Measurements from ENCODE around the gene EDN2.

Gene EDN2

GRCh38 chr1:41442697-41443251 is 41.7 kb downstream of the EDN2 start:
- H3K4me3 ChIP-seq (replicated peaks in 1 of 2; ENCODE audit: low read depth in 2 of 2, low read length in 2 of 2), result no peak overlapping the region
- no peak for TF ChIP-seq CTCF (IDR thresholded peaks at IDR 0.05; ENCODE audit: low read depth, low read length)
- DNase-seq (ENCODE audit: low read depth in 2 of 2), result peak in 1 of 2 donors; percentile 43

GRCh38 chr1:41440321-41441085 is 44.0 kb downstream of the EDN2 start:
- no peak for DNase-seq (ENCODE audit: low read depth in 2 of 2)
- no peak for TF ChIP-seq CTCF (IDR thresholded peaks at IDR 0.05; ENCODE audit: low read depth, low read length)
- no peak overlapping the region for H3K4me3 ChIP-seq (replicated peaks in 1 of 2; ENCODE audit: low read depth in 2 of 2, low read length in 2 of 2)

GRCh38 chr1:41439234-41439633 is 45.2 kb downstream of the EDN2 start:
- DNase-seq (ENCODE audit: low read depth in 2 of 2), result no peak
- no peak overlapping the region for H3K4me3 ChIP-seq (replicated peaks in 1 of 2; ENCODE audit: low read depth in 2 of 2, low read length in 2 of 2)
- TF ChIP-seq CTCF (IDR thresholded peaks at IDR 0.05; ENCODE audit: low read depth, low read length), result no peak

GRCh38 chr1:41438711-41439110 is 45.8 kb downstream of the EDN2 start:
- DNase-seq (ENCODE audit: low read depth in 2 of 2), result no peak
- TF ChIP-seq CTCF (IDR thresholded peaks at IDR 0.05; ENCODE audit: low read depth, low read length), result no peak
- H3K4me3 ChIP-seq (replicated peaks in 1 of 2; ENCODE audit: low read depth in 2 of 2, low read length in 2 of 2), result no peak overlapping the region

- H3K4me3 ChIP-seq (replicated peaks in 1 of 2; ENCODE audit: low read depth in 2 of 2, low read length in 2 of 2), result no peak overlapping the region
- no peak for TF ChIP-seq CTCF (IDR thresholded peaks at IDR 0.05; ENCODE audit: low read depth, low read length)
- no peak for DNase-seq (ENCODE audit: low read depth in 2 of 2)
Observed at GRCh38 chr1:41437011-41437355, 47.5 kb downstream of the EDN2 start.

- no peak overlapping the region for H3K4me3 ChIP-seq (replicated peaks in 1 of 2; ENCODE audit: low read depth in 2 of 2, low read length in 2 of 2)
- TF ChIP-seq CTCF (IDR thresholded peaks at IDR 0.05; ENCODE audit: low read depth, low read length), result no peak
- DNase-seq (ENCODE audit: low read depth in 2 of 2), result no peak
Observed at GRCh38 chr1:41436281-41437010, 48.0 kb downstream of the EDN2 start.
